Fibroblast of skin of right biceps (primary cell): ENCODE results near the gene SLC6A3.

Source experiments
- DNase-seq: peaks from one replicate; pipeline ENCODE4 v3.0.0-alpha.2; 2013

The SLC6A3 gene

DNA sequence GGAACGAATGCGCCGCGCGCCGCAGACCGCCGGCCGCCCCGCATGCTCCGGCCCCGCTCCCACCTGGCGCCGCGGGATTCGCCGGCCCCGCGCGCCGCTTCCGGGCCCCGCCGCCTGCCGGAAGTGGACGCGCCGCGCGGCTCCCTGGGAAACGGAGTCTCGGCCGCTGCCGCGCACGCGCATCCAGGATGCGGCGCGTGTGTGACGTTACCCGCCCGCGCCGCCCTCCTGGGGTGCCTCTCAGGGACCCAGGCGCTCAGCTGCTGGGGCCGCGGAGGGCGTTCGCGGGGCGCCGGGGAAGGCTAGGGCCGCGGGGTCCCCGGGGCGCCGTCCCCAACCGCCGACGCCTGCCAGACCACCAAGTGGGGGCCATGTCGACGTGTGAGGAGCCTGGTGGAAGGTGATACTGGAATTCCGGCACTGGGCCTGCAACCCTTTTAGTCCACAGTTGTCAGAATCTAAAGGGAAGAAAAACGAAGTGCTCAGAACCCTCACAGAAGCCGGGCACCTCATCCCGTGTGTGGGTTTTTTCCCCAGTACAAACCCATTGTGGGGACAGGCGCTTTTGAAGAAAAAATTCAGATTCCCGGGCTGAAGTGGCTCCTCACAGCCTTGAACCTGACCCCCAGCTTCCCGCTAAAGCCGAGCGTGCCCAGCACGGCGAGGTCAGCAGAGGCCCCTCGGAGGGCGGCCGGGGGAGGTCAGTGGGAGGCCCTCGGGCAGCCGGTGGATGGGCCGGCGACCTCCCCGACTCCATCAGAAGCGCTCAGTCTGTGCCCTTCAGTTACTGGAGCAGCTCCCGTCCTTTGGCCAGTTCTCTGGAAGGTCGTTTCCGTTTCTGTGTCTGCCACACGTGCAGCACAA lies 100.0 kb downstream of the SLC6A3 start, which contains the start of gene CLPTM1L:
CLPTM1L (minus strand) TSS at position 125 of the 864 bp plus-strand sequence. CDS start 258 bp downstream, outside the sequence.
- DNase-seq, result peak; percentile 86

DNA sequence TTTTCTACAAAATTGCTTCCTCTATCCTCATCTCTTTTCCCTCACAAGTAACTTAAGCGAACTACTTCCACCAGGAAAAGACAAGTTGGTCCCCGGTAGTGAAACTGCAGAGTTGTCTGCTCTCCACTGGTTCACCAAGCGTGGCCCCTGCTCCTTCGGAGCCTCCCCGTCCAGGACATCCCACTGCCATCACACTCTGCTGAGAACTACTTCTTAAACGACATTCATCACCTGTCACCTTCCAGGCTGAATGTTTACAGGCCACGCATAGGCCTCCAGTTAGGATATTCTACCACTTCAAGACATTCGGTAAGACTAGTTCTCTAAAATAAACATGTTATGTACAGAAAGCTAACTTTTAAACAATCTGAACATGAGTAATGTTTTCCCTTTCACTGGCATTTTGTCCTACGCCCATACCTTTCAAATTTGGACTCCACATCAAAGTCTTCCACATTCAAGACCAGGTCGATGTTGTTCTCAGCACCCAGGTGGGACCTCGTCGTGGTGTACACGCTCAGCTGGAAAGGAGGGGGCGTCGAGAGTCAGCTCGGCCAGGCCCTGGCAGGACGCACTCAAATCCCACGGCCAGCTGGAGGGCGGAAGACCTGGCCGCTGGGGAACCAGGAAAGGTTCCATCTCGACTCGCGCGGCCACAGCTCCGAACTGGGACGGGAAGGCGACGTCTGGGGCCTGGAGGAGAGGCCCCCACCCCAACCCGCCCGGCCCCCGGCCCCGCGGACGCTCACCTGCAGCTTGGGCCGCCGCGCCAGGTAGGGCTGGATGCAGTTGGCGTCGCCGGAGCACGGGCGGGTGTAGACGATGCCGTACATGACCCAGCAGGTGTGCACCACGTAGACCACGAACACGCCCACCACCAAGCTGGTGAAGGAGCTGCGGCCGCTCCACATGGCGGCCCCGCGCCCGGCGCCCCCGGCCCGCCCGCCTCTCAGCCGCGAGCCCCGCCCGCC lies 101.0 kb downstream of the SLC6A3 start:
- no peak for DNase-seq

DNA sequence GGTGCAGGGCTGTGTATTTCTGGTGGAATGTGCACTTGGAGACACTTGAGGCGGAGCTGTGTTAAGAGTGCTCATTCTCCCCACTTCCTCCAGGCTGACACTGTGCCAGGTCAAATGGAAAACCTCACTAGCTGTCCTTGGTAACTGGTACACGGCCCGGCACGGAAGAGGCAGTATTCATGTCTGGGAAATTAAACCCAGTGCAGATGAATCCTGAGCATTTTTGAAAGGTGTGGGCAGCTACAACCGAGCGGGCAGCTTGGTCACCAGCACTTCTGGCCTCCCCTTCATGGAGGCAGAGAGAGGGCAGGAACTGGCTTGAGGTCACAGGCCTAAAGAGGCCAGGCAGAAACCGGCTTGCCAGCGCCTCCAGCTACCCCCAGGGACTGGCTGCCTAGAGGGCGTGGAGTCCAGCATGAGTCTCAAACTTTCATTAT lies 101.9 kb downstream of the SLC6A3 start:
- DNase-seq, result no peak
